IPS DF 19.7 (cell line): Measurements from ENCODE around the gene GBP6.
"Not testable (repeated sequence)": the region's sequence is repeated elsewhere in the genome, so short reads cannot be mapped to it uniquely, and the experiment has no call there.

Experiments used
- DNase-seq: peaks from one replicate; pipeline ENCODE4 v3.0.0-alpha.2; 2013; ENCODE audit warnings: low read depth, low spot score

The GBP6 gene, protein sequence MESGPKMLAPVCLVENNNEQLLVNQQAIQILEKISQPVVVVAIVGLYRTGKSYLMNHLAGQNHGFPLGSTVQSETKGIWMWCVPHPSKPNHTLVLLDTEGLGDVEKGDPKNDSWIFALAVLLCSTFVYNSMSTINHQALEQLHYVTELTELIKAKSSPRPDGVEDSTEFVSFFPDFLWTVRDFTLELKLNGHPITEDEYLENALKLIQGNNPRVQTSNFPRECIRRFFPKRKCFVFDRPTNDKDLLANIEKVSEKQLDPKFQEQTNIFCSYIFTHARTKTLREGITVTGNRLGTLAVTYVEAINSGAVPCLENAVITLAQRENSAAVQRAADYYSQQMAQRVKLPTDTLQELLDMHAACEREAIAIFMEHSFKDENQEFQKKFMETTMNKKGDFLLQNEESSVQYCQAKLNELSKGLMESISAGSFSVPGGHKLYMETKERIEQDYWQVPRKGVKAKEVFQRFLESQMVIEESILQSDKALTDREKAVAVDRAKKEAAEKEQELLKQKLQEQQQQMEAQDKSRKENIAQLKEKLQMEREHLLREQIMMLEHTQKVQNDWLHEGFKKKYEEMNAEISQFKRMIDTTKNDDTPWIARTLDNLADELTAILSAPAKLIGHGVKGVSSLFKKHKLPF

DNA sequence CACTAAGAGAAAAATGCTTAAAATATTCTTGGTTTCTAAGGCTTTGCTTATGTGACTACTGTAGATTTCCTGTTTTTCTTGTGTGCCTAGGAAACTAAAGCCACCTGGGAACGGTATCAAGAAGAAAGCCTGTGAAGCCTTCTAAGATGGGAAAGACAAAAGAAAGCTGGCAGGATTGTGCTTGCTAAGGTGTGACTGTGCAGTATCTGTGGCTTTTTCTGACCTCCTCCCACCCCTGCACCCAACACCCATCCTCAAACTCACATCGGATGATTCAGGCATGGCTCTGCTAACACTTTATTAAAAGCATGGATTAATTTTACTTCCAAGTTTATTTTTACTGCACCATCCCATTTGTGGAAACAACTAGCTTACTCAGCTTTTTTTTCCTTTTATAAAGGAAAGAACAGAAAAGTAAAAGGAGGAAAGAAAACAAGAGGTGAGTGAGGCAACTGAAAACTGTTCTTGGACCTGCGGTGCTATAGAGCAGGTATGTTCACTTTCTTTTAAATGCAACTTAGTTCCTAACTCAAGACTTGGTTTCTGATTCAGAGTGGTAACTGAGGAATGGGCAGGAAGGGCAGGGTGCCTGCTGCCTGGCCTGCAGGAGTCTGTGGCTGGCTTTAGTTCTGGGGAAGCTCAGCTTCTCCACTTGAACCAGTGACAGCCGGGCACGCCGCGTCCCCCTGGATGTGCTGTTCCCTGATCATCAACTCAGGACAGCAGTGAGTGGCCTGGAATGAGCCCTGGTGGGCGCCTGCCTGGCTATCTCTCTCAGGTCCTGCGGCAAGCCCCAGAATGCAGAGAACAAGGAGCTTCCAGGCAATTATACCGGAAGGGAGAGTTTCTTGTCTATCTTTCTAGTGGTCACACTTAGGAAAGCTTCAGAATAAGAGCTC lies at the start of gene GBP6:
TSS of gene GBP6 (plus strand) at position 422 of the 899 bp plus-strand sequence. CDS start 4,493 bp downstream, outside the sequence.
- no peak for DNase-seq

DNA sequence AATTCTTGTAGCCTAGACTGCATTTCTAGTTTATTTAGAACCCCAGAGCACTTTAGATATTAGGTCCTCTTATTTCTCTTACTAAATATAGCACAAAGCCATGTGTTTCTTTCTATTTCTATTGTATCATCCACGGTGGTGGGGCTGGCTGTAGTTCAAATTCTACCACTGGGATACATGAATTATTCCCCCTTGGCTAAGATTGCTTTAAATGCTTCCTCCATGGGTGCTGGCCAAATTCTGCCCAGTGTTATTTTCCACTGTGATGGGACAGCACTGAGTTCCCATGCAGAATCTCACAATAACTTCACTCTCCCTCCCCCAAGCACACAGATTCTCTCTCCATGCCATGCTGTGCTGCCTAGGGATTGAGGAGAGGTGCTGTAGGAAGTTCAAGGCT lies 41.5 kb upstream of the GBP6 start:
- DNase-seq: no peak

DNA sequence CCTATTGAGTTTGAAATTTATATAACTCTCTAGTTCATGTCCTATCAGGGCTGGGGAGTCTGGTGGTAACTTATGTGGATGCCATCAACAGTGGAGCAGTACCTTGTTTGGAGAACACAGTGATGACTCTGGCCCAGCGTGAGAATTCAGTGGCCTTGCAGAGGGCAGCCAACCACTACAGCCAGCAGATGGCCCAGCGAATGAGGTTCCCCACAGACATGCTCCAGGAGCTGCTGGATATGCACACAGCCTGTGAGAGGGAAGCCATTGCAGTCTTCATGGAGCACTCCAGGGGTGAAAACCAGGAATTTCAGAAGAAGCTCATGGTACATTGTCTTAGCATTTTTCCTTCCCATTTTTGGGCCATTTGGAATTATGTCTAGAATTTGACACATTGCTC lies 32.0 kb upstream of the GBP6 start:
- no peak for DNase-seq

DNA sequence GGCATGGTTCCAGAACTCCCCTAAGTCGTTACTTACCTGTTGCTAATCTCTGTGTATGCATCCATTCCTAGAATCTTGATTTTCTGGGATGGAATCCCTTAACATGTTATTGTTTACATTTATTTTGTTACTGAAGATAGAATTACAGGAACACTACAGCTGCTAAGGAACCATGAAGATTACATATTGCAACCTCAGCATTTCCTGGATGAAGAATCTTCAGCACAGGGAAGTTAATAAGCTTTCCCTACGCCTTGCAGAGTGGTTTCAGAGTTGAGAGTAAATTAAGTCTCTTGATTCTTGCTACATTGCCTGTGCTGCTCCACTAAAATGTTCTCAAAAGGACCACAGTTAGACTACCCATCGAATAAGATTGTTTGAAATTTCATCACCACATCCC lies 31.4 kb upstream of the GBP6 start:
- DNase-seq: no peak

DNA sequence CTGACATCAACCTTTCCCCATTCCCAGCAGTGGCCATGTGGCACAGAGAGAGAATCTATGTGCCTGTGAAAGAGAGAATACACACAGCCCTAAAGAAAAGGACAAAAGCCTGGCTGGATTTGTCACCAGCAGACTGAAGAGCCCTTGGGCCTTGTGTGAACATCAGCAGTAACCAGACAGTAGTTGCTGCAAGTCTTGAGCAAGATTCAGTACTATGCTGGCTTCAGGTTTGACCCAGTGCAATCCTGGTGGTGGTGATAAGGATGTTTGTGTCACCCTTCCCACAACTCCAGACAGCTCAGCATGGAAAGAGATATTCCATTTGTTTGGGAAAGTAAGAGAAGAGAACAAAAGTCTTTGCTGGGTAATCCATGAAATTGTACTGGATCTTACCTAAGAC lies 28.4 kb upstream of the GBP6 start:
- no peak for DNase-seq

DNA sequence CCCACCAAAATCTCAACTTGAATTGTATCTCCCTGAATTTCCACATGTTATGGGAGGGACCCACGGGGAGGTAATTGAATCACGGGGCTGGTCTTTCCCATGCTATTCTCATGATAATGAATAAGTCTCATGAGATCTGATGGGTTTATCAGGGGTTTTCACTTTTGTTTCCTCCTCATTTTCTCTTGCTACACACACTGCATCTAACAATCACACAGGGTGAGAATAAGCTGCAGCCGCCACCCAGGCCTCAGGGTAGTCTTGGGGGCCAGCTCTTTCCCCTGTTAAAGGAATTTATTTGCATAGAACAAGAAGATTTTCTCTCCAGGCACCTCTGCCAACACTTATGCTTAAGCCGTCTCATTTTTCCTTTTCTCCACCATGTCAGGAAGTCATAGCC lies 26.0 kb upstream of the GBP6 start:
- no peak for DNase-seq

DNA sequence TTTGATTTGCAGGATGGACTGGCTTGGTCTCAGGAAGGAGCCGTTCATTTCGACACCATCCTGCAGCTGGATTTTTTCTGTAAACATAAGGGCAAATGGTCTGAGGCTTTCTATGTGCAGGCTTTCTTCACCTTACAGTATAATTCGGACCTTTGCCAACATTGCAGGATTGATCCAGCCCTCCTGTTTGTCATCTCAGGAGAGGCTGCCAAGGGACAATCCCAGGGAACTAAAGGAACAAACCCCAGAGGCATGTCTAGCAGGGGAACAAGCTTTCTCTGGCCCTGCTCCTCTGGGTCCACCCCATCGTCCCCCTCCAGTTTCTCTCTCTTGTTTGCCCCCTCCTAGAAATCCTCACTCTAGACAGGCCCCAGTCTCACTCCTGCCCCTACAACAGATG lies 24.8 kb upstream of the GBP6 start:
- DNase-seq: no peak

DNA sequence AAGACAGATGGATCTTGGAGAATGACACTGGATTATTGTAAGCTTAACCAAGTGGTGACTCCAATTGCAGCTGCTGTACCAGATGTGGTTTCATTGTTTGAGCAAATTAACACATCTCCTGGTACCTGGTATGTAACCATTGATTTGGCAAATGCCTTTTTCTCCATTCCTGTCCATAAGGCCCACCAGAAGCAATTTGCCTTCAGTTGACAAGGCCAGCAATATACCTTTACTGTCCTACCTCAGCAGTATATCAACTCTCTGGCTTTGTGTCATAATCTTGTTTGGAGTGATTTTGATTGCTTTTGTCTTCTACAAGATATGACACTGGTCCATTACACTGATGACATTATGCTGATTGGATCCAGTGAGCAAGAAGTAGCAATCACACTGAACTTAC lies 18.4 kb upstream of the GBP6 start:
- not testable (repeated sequence) for DNase-seq

DNA sequence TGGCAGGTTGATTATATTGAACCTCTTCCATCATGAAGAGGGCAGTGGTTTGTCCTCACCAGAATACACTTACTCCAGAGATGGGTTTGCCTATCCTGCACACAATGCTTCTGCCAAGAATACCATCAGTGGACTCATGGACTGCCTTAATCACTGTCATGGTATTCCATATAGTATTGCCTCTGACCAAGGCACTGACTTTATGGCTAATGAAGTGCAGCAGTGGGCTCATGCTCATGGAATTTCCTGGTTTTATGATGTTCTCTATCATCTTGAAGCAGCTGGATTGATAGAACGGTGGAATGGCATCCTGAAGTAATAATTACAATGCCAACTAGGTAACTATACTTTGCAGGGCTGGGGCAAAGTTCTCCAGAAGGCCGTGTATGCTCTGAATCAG lies 16.6 kb upstream of the GBP6 start:
- no peak for DNase-seq

DNA sequence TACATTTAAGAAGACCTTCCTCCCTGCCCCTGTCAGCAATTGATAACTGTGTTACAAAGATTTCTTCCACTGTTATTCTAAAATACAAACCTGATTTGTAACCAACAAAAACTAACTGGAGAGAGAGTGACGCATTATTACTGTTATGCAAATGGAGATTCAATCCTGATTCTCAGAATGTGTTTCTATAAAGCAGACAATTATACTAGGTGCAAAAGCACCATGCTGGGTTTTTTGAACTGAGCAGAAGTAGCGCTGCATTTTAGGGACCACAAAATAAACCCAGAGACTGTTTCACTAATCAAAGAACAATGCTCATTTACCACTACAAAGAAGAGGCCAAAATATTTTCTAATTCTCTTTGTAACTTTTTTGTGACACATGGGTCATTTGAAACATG lies 13.6 kb upstream of the GBP6 start:
- DNase-seq: no peak

DNA sequence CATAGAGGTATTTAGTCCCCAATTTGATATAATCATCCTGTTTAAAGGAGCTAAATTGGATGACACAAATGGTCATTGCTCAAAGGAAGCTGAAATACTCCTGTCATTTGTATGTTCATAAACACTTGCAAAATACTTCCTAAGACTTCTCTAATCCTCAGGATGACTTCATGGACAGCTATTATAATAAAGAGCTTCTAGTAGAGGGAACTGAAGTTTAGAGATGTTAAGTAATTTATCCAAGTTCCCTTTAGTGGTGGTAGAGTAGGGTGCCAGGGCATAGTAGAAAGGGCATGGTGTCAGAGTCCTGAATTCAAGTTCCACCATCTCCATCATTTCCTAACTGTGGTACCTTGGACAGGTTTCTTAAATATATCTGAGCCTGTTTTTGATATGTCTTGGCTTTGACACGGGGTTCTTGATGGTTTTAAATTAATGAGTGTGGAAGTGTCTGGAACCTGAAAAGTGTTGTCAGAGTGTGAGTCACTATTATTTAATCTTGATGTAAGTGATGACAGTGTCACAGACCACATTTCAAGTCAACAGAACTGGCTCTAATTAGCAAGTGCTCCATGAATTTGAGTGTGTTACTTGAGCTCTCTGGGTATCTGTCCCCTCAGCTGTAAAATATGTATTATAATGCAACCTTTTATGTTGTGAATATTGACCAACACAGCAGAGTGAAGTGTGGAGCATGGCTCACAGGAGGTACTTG lies 12.1 kb upstream of the GBP6 start:
- DNase-seq: no peak

DNA sequence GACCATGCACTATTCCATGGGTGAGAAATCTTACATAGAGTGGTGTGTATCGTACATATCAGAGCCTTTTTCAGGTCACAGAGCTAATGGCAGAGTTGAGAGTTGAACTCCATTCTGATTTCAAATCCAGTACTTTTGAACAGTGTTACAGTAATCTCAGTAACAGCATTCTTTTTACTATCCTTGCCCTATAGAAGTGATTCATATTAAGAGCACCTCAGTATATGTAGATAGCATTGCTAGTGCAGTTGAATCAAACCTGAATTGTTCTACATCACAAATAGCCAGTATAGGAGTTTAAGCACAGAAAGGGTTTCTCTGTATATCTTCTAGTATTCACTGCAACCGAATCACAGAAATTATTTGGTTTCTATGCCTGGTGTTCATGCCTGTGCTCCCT lies 11.4 kb upstream of the GBP6 start:
- no peak for DNase-seq

DNA sequence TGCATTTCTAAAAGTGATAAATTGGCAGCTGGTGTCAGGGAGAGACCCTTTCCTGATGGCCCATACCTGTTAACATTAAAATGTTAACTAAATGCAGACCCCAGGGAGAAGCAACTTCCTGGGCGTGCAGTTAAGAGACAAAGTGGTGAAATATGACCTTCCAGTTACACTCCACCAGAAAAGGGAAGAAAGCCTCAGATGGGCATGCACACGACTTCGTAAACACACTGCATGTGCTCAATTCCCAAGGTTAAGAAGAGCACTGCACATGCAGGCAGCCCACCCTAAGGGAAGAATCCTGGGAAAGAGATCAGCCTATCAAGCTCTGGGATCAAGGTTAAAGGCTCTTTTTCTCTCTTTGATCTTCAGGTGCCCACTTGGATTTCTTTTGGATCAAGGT lies 9.7 kb upstream of the GBP6 start:
- DNase-seq: no peak

DNA sequence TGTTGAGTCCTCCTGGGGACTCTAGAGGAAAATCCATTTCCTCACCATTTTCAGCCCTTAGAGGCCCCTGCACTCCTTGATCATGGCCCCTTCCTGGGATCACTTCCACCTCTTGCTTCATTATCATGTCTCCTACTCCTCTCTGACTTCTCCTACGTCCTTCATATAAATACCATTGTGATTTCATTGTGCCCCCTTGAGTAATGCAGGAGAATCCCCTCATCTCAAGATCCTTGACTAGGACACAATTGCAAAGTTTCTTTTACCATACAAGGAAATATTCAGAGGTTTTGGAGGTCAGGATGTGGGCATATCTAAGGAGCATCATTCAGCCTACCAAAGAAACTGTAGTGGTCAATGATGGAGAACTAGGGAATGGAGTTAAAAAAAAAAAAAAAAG lies 8.8 kb upstream of the GBP6 start:
- no peak for DNase-seq

DNA sequence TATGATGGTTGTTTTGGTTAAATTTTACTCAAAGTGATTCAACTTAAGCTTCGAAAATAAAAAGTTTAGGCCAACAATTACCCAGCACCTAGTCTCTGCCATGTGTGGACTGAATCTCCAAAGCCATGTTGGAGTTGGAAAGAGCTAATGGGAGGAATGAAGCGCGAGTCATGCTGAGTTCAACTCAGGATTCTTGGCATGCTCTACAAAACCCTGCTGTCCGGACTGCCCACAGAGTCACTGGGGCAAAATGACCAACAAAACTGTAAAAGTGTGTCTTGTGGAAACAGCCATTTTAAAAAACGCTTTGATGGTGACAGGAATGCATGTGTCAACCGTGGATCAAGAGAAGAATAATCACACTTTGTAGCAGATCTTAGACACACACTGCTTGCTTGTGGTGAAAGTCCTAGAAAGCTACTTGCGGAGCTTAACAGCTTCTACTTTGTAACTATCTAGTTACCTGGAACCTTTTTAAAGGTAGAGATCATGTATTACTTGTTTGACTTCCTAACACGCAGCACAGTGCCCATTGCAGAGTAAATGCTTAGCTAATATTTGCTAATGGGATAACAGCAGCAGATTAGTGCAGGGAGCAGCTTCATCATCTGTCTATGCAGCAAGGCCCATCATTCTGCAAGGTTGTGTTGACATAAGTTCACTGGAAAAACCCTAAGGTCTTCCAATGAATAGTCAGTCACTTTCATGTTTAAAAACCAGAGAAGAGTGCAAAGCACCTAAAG lies 7.0 kb upstream of the GBP6 start:
- no peak for DNase-seq

DNA sequence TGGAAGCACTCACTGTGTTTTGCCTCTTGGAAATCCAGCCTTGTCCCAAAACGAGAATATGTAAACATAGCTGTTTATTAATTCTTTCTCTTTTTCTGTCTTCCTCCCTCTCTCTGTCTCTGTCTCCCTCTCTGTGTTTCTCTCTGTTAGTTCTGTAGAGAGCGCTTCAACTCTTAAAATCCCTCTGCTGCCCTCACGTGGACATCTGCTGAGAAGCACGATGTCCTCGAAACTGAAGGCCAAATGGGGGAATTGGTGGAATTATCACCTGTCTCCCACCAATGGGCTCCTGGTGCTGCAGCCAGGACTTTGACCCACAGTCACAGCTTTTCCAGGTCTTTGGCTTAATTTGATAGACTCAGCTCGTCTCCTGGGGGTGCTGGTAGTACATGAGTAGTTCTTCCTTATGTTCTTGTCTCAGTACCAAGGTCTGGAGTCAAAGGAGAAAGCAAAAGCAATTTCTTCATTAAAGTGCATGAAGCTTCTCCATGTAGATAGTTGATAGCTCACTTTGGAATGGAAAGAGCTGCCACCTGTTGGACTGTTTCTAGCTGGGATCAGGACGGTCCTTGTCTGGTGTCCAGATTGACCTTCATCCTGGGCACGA lies 5.5 kb upstream of the GBP6 start:
- DNase-seq: peak; percentile 38

DNA sequence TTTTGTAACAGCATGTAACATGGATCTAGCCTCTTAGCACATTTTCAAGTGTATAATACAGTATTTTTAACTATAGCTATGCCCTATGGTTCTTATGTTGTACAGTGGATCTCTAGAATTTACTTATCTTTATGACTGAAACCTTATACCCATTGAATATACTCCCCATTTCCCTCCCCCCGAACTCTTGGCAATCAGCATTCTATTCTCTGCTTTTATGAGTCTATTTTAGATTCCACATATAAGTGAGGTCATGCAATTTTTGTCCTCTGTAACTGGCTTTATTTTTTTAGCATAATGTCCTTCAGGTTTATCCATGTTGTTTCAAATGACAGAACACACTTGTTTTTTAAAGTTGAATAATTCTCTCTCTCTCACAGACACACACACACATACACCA lies 3.1 kb upstream of the GBP6 start:
- no peak for DNase-seq

DNA sequence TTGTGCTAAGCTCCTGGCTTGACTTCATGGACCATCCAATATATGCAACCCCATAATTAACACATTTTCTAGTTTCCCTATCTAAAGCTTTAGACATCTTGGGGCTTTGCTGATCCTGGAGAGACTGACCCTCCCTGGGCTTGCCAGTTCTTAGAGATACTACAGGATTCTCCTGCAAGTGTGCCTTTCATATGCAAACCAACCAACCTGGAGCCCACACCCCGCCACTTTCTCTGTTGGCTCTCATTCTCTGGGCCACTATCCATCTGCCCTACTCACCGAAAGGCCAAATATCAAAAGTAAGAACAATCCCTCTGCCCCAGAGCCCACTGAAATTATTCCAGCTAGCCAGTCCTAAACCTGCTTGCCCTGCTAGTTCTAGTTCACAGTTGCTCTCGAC lies 2.2 kb upstream of the GBP6 start:
- DNase-seq: peak; percentile 12

DNA sequence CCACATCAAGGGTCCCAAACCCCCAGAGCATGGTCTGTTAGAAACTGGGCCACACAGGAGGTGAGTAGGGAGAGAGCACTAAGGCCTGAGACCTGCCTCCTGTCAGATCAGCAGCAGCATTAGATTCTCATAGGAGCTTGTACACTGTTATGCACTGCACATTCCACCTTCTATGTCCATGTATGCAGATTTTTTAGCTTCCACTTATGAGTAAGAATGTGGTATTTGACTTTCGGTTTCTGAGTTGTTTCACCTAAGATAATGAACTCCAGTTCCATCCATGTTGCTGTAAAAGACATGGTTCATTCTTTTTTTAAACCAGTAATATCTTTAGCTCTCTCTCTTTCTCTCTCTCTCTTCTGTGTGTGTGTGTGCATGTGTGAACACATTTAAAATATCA lies 663 bp upstream of the GBP6 start:
- DNase-seq: no peak

DNA sequence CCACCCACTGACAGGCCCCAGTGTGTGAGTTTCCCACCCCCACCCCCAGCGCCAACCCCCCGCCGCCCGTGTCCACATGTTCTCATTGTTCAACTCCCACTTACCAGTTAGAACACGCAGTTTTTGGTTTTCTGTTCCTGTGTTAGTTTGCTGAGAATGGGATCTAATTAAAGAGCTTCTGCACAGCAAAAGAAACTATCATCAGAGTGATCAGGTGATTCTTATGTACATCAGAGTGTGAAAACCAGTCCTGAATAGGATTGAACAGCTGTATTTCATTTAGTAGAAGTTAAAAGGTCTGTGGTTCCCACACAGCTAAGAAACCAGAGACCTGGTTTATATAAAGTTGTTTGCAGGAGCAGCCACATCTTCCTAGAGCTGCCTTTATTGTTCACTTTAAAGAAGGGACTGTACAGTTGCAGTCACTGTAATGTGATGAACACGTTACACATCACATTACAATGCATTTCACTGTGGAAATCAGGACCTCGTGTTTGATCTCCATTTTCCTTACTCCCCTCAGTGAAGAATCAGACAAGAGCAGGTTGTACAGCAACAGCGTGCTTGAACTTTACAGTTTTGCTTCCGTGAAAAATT lies 1.2 kb downstream of the GBP6 start:
- no peak for DNase-seq
